ENCODE measurements around the gene MED8.

GRCh38 chr1:43349594-43350306, 39.9 kb downstream of the MED8 start:
- no peak for TF ChIP-seq CTCF (IDR thresholded peaks at IDR 0.05)
- no peak for TF ChIP-seq POLR2A (IDR thresholded peaks at IDR 0.05; ENCODE audit: low read depth)
